ENCODE measurements around the gene ETV3L.
"Not testable (repeated sequence)": the region's sequence is repeated elsewhere in the genome, so short reads cannot be mapped to it uniquely, and the experiment has no call there.

ETV3L gene

GRCh38 chr1:157084720-157085119 is 14.9 kb downstream of the ETV3L start:
- in situ Hi-C loops (cut with MboI; ENCODE audit: low sequenced_read_pairs) = no loop called here

DNA sequence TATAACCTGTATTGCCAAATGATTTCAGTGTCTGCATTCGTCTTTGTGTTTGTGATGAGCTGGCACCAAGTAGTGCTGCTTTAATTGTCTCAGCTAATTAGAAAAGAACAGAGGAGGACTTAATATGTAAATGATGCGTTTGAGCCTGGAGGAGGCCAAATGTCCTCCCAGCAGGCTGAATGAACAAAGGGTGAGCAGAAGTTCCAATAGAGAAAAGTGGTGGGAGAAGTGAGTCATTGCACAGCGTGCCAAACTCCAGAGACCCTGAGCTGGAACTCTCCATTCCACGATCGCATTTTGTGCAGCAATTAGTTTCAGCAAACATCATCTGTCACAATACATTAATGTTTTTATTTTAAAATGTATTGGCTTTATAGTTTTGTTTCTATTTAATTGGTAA is 17.9 kb downstream of the ETV3L start:
- in situ Hi-C loops (cut with MboI; ENCODE audit: low sequenced_read_pairs) = no loop called here

GRCh38 chr1:157080714-157081113 is 18.9 kb downstream of the ETV3L start:
- in situ Hi-C loops (cut with MboI; ENCODE audit: low sequenced_read_pairs) = no loop called here

GRCh38 chr1:157077394-157077793 is 22.2 kb downstream of the ETV3L start:
- in situ Hi-C loops (cut with MboI; ENCODE audit: low sequenced_read_pairs) = no loop called here

GRCh38 chr1:157073944-157074685 is 25.5 kb downstream of the ETV3L start:
- in situ Hi-C loops (cut with MboI; ENCODE audit: low sequenced_read_pairs) = no loop called here

DNA sequence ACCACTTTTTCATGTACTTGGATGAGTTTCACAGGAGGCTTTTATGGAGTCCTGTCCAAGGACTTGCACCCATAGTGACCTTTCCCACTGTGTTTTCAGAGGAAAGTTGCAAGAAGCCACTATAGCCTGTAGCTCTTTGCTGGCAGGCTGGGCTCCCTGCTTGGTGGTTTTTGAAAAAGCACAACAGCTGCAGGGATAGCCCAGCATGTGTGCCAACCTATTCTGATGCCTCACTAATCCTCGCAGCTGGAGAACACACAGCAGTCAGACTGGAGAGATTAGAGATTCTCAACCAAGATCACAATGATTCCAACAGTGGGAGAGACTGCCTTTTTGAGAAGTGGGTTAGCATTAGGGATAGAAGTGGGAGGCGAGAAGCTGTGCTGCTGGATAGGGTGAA is 30.0 kb downstream of the ETV3L start:
- in situ Hi-C loops (cut with MboI; ENCODE audit: low sequenced_read_pairs) = no loop called here

DNA sequence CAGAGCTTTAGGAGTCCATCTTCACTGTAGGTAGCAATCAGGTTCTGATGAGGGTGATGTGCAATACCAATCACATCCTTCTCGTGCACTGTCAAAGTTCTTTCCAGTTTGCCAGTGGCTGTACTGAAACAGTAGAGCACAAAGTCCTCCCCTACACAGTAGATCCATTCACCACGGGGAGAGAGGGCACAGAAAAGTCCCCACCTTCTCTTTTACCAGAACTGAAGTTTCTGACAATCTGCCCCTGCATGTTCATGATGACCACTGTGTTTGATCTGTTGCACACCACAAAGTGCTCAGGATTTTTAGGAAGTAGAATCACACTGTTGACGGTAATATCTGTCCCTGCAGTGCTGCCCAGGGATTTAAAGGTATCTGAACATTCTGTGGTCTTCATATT is 40.4 kb downstream of the ETV3L start:
- in situ Hi-C loops (cut with MboI; ENCODE audit: low sequenced_read_pairs) = not testable (repeated sequence)

DNA sequence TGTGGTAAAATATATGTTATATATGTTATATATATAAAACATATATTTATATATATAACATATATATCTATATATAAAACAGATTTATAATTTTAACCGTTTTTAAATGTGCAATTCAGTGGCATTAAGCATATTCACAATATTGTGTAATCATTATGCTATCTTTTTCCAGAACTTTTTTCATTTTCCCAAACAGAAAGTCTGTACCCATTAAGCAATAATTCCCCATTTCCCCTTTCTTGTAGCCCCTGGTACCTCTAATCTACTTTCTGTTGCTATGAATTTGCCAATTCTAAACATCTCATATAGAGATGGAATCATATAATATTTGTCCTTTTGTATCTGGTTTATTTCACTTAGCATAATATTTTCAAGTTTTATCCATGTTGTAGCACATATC is 43.3 kb downstream of the ETV3L start:
- in situ Hi-C loops (cut with MboI; ENCODE audit: low sequenced_read_pairs) = no loop called here

- in situ Hi-C loops (cut with MboI; ENCODE audit: low sequenced_read_pairs) = not testable (repeated sequence)
Measured at GRCh38 chr1:157055729-157056128, 43.9 kb downstream of the ETV3L start.

GRCh38 chr1:157050836-157051235 is 48.8 kb downstream of the ETV3L start:
- in situ Hi-C loops (cut with MboI; ENCODE audit: low sequenced_read_pairs) = no loop called here

GRCh38 chr1:157047062-157047410 is 52.6 kb downstream of the ETV3L start:
- in situ Hi-C loops (cut with MboI; ENCODE audit: low sequenced_read_pairs) = no loop called here

GRCh38 chr1:157045250-157046218 is 54.1 kb downstream of the ETV3L start, which contains the start of gene ARHGEF11:
Gene ARHGEF11, minus strand, starts transcription at chr1:157045742. Its CDS starts 1,412 bp downstream, at chr1:157044330.
- in situ Hi-C loops (cut with MboI; ENCODE audit: low sequenced_read_pairs) = no loop called here

DNA sequence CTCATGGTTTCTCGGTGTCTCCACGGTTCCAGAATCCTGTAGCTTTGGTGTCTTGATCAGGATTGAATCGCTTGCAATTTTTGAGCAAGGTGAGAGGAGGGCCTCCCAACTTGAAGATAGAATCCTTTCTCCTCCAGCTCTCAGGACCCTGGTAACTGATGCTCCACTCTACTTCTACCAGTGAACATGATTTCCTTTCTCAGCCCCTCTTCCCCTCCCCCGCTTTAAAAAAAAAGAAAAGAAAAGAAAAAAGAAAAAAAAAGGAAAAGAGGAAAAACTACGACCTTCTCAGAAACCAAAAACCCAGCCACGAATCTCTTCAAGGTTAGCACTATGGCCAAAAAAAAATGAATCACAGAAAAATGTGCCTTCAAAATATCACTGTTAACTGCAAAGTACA is 55.3 kb downstream of the ETV3L start:
- in situ Hi-C loops (cut with MboI; ENCODE audit: low sequenced_read_pairs) = no loop called here

DNA sequence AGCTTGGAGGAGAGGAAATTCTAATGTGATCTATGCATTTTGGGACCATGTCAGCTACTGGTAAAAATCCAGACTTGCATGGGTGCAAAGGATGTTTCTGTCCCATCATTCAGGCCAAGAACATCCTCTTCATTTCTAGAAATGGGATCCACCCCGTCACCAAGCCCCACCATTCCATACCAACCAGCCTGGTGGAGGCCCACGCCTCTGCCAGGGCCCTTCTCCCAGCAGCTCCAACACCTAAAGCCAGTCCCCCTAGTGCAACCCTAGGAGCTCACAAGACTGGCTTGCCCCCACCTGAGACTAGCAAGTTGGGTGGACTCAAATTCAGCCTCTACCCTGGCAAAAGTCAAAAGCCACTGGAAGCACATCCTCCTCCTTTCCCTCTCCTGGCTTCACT is 55.9 kb downstream of the ETV3L start:
- in situ Hi-C loops (cut with MboI; ENCODE audit: low sequenced_read_pairs) = no loop called here

DNA sequence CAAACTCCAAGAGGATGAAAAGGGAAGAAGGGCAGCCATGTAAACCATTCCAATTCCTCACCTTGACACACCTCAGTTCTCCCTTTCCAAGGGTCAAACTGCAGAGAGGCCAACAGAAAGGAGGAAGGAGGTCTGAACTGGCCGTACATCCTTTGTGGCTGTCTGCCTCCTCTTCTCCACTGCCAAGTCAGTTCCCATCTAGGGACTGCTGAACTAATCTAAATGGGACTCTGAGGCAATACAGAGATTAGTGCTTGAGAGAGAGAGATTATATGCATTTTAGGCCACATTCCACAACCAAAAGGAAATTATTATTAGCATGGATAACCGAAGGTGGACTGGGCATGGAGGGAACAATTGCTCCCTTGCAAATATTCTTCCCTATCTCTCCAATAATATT is 56.8 kb downstream of the ETV3L start:
- in situ Hi-C loops (cut with MboI; ENCODE audit: low sequenced_read_pairs) = no loop called here

Measured in hTERT RPE-1 (cell line).